Glutamatergic neuron (in vitro differentiated cells): Measurements from ENCODE around the gene NUP98. TPM values are rescaled to one million over a fixed set of nuclear protein-coding genes. Genes with fewer than 3 reads are reported as not detected.

Experiments
- DNase-seq: peaks from one replicate; pipeline ENCODE4 v3.0.0; 2022
- H3K27ac Mint-ChIP-seq: one replicate; pipeline ENCODE4 v1.8.0; 2020; ENCODE audit warnings: mild to moderate bottlenecking, mixed read lengths, inconsistent platforms; ENCODE audit not compliant: unreplicated experiment
- H3K27me3 Mint-ChIP-seq: one replicate; pipeline ENCODE4 v1.8.0; 2020; ENCODE audit warnings: mild to moderate bottlenecking, moderate library complexity, mixed read lengths, inconsistent platforms; ENCODE audit not compliant: unreplicated experiment
- H3K36me3 Mint-ChIP-seq: one replicate; pipeline ENCODE4 v1.8.0; 2020; ENCODE audit warnings: mild to moderate bottlenecking, mixed read lengths, inconsistent platforms; ENCODE audit not compliant: unreplicated experiment
- H3K4me1 Mint-ChIP-seq: one replicate; pipeline ENCODE4 v1.8.0; 2020; ENCODE audit warnings: mild to moderate bottlenecking, low read depth, mixed read lengths, inconsistent platforms; ENCODE audit not compliant: unreplicated experiment
- H3K4me3 Mint-ChIP-seq: one replicate; pipeline ENCODE4 v1.8.0; 2020; ENCODE audit warnings: mild to moderate bottlenecking, mixed read lengths, inconsistent platforms; ENCODE audit not compliant: unreplicated experiment
- H3K9me3 Mint-ChIP-seq: one replicate; pipeline ENCODE4 v1.8.0; 2020; ENCODE audit warnings: mild to moderate bottlenecking, moderate library complexity, mixed read lengths, inconsistent platforms; ENCODE audit not compliant: unreplicated experiment
- total RNA-seq: library from RNA; stranded (reverse); fragmentation: NEBNext Ultra II Directional; extraction: Animal tissue kit (Norgen Biotek cat#: 25700); gene quantifications from one replicate; pipeline ENCODE4 v1.2.1, GENCODE V29; 2021; ENCODE audit not compliant: unreplicated experiment
- TF ChIP-seq, protein P1 (sequence below): fragments of 200-600 bp; sonication (generic); IDR thresholded peaks from one replicate; pipeline ENCODE4 v1.5.0; 2021; ENCODE audit not compliant: partially characterized antibody, unreplicated experiment

The NUP98 gene
- total RNA-seq, 1 donor from 2014 or later: 49.6 TPM

DNA sequence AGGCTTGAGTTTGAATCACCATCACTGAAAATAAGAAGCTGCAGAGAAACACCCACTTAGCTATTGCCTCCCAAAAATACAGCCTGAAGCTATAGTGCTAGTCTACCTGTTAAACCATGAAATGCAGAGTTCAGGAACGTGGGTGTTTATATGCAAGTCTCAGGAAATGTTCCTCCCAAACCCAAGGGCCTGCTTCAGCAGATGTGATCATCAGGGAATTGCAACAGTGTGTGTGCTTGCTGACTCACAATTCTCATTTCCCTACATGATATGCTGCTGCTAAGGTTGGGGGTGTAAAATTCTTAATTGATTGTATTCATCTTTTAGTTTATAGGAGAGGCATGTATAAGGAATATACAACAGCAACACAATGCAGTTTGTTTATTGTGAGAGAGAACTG is 49.6 kb downstream of the NUP98 start:
- Mint-ChIP-seq H3K4me1 (no peaks in the 10 kb centered on the region), H3K9me3 (no peaks in the 10 kb centered on the region), H3K27ac (no peak overlapping the region), H3K36me3 (no peaks in the 10 kb centered on the region), H3K27me3 (no peaks in the 10 kb centered on the region), H3K4me3 (no peak overlapping the region)
- TF ChIP-seq, protein P1, sequence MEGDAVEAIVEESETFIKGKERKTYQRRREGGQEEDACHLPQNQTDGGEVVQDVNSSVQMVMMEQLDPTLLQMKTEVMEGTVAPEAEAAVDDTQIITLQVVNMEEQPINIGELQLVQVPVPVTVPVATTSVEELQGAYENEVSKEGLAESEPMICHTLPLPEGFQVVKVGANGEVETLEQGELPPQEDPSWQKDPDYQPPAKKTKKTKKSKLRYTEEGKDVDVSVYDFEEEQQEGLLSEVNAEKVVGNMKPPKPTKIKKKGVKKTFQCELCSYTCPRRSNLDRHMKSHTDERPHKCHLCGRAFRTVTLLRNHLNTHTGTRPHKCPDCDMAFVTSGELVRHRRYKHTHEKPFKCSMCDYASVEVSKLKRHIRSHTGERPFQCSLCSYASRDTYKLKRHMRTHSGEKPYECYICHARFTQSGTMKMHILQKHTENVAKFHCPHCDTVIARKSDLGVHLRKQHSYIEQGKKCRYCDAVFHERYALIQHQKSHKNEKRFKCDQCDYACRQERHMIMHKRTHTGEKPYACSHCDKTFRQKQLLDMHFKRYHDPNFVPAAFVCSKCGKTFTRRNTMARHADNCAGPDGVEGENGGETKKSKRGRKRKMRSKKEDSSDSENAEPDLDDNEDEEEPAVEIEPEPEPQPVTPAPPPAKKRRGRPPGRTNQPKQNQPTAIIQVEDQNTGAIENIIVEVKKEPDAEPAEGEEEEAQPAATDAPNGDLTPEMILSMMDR: no peak
- no peak for DNase-seq

DNA sequence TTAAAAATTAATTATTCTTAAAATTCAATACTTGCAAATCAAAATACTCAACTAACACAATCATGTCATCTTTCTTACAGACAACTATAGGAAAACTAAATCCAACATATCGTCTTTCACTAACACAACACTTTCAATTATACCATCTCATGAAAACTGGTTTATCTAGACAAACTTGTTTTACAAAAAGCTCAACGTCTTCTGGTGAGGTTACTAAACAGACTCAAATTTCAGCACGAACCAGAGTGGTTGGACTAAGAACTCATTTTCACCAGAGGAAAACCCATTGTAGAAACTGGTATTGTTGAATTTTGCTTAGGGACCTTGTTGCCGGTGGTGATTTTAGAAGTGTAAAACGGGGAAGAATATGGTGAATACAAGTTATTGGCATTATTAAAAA is 52.2 kb downstream of the NUP98 start:
- H3K4me1 Mint-ChIP-seq: no peaks in the 10 kb centered on the region
- TF ChIP-seq, protein P1: no peak
- H3K27me3 Mint-ChIP-seq: no peaks in the 10 kb centered on the region
- H3K9me3 Mint-ChIP-seq: no peaks in the 10 kb centered on the region
- DNase-seq: no peak
- no peak overlapping the region for H3K27ac Mint-ChIP-seq
- no peaks in the 10 kb centered on the region for H3K36me3 Mint-ChIP-seq
- H3K4me3 Mint-ChIP-seq: no peak overlapping the region

DNA sequence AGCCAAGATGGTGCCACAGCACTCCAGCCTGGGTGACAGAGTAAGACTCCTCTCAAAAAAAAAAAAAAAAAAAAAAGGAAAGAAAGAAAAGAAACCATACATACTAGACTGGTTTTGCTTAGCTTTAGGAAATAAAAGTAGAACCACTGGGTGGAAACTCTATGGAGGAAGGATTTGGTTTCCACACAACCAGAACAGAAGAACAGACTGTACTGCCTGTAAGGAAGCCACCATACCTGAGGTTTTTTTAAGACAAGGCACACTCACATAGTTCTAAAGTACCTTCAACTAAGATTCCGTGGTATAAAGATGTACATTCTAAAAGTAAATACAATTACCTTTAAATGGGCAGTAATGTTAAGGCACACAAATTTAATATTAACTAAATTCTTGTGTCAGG is 58.6 kb downstream of the NUP98 start:
- Mint-ChIP-seq H3K27me3 (no peaks in the 10 kb centered on the region), H3K36me3 (peaks cover 4% of the 10 kb centered on the region), H3K4me3 (no peak overlapping the region), H3K27ac (no peak overlapping the region), H3K4me1 (no peaks in the 10 kb centered on the region), H3K9me3 (no peaks in the 10 kb centered on the region)
- TF ChIP-seq, protein P1: no peak
- no peak for DNase-seq

DNA sequence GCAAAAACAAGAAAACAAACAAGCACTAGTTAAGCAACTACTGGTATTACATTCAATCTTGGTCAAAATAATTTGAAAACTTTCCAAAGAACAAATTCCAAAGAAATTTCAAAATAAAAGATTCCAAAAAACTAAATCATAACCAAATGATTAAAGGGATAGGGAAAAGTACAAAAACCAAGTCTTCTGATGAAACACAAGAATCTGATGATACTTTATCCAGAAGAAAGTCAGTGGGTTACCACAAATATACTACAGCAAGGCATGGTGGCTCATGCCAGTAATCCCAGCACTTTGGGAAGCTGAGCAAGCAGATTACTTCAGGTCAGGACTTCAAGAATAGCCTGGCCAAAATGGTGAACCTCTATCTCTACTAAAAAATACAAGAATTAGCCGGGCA is 59.1 kb downstream of the NUP98 start:
- Mint-ChIP-seq H3K4me1 (no peaks in the 10 kb centered on the region), H3K36me3 (peaks cover 4% of the 10 kb centered on the region), H3K9me3 (no peaks in the 10 kb centered on the region), H3K27ac (no peak overlapping the region), H3K4me3 (no peak overlapping the region), H3K27me3 (no peaks in the 10 kb centered on the region)
- TF ChIP-seq, protein P1: no peak
- no peak for DNase-seq

DNA sequence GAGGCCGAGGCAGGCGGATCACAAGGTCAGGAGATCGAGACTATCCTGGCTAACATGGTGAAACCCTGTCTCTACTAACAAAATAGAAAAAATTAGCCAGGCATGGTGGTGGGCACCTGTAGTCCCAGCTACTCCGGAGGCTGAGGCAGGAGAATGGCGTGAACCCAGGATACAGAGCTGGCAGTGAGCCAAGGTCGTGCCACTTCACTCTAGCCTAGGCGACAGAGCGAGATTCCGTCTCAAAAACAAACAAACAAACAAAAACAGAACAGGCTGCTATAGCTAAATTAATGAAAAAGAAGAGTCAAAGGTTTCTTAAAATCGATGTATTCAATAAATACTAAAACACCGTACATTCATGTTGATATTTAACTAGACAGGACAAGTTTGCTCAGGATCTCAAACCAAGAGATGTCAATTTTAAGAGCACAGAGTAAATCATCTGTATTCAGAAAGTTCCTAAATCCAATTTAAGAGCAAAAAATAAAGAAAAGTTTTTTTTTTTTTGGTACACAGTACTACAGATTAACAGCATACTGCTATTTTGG is 59.9 kb downstream of the NUP98 start:
- Mint-ChIP-seq H3K27me3 (no peaks in the 10 kb centered on the region), H3K4me1 (no peaks in the 10 kb centered on the region), H3K4me3 (no peak overlapping the region), H3K27ac (no peak overlapping the region), H3K9me3 (no peaks in the 10 kb centered on the region), H3K36me3 (peaks cover 4% of the 10 kb centered on the region)
- no peak for DNase-seq
- TF ChIP-seq, protein P1: no peak
